K562 (cell line): ENCODE data around the gene TRIM38. TPM values are rescaled to one million over a fixed set of nuclear protein-coding genes. Genes with fewer than 3 reads are reported as not detected.
A peak's percentile ranks its signal among the peaks of the same experiment; 100 is the strongest.

Experiments used
- HDAC1 ChIP-seq, 2 experiments: fragments of 450-650 bp; IDR thresholded peaks; 2 replicates each; pipeline ENCODE4 v1.6.1; 2016 to 2017; ENCODE audit warnings: inconsistent platforms in 1 of 2, mild to moderate bottlenecking in 1 of 2, moderate library complexity in 1 of 2
- HMG20B ChIP-seq: fragments of 250-450 bp; sonication (Bioruptor Pico); IDR thresholded peaks from 2 replicates; pipeline ENCODE4 v1.5.0; 2021; ENCODE audit warnings: mild to moderate bottlenecking
- MCM3 ChIP-seq: fragments of 450-650 bp; IDR thresholded peaks from 2 replicates; pipeline ENCODE4 v1.6.1; 2016
- TAF15 ChIP-seq: fragments of 200-400 bp; formaldehyde crosslinking; IDR thresholded peaks from 2 replicates; pipeline ENCODE4 v1.6.1; 2017; ENCODE audit warnings: mild to moderate bottlenecking, low read depth, low read length, moderate library complexity
- TGIF2 ChIP-seq: sonication (generic); formaldehyde crosslinking; IDR thresholded peaks from 2 replicates; pipeline ENCODE4 v1.8.1; 2022; ENCODE audit warnings: mild to moderate bottlenecking, missing genetic modification reagents, moderate library complexity
- polyA plus RNA-seq, 8 experiments: library from polyadenylated mRNA; depleted of rRNA in 4 of 8; stranded (reverse) in 5 of 8; unstranded in 3 of 8; fragments of >200 nt; fragmentation: Nextera tagmentation in 2 of 8; fragmentation: Illumina TruSeq in 1 of 8; extraction: Ambion mirVana in 2 of 8; extraction: Trizol in 1 of 8; gene quantifications; 2 replicates each; pipeline versions ENCODE4 v1.2.1 to v1.2.3, GENCODE V29; 2011 to 2014; ENCODE audit warnings: inconsistent platforms in 1 of 8, missing spikeins in 1 of 8
- total RNA-seq, 7 experiments: library from RNA; depleted of rRNA in 6 of 7; stranded (reverse); fragments of >200 nt in 6 of 7; fragmentation: Illumina TruSeq in 2 of 7; extraction: Trizol in 2 of 7; gene quantifications; 2 replicates each; pipeline versions ENCODE4 v1.2.1 to v1.2.3, GENCODE V29; 2011 to 2021; ENCODE audit warnings: low replicate concordance in 1 of 7
- TF ChIP-seq, protein P1 (sequence below), 3 experiments: fragments of 200-800 bp in 1 of 3; sonication (Bioruptor generic) in 1 of 3; sonication (generic) in 1 of 3; formaldehyde crosslinking in 1 of 3; IDR thresholded peaks; 2 replicates each; pipeline versions ENCODE4 v1.6.1 to v1.8.0; 2016 to 2022; ENCODE audit warnings: mild to moderate bottlenecking in 2 of 3, missing compliant biosample characterization in 2 of 3, missing genetic modification characterization in 2 of 3, missing genetic modification reagents in 1 of 3
- TF ChIP-seq, protein P2 (sequence below): fragments of 200-800 bp; sonication (Bioruptor generic); IDR thresholded peaks from 2 replicates; pipeline ENCODE4 v1.6.1; 2017; ENCODE audit warnings: missing genetic modification characterization, missing compliant biosample characterization
- TF ChIP-seq, protein P3 (sequence below): sonication (generic); formaldehyde crosslinking; IDR thresholded peaks from 2 replicates; pipeline ENCODE4 v1.8.1; 2023; ENCODE audit warnings: mild to moderate bottlenecking, missing genetic modification reagents
- TF ChIP-seq, protein P4 (sequence below): sonication (generic); formaldehyde crosslinking; IDR thresholded peaks from 2 replicates; pipeline ENCODE4 v1.8.1; 2023; ENCODE audit warnings: mild to moderate bottlenecking, missing genetic modification reagents

The TRIM38 gene
- total and polyA plus RNA-seq, 9 of the 15 experiments (the other 6 are each of a cell fraction or from before 2014, with no cell fraction given): 1.7 to 6.7 (median 6.3) TPM

DNA sequence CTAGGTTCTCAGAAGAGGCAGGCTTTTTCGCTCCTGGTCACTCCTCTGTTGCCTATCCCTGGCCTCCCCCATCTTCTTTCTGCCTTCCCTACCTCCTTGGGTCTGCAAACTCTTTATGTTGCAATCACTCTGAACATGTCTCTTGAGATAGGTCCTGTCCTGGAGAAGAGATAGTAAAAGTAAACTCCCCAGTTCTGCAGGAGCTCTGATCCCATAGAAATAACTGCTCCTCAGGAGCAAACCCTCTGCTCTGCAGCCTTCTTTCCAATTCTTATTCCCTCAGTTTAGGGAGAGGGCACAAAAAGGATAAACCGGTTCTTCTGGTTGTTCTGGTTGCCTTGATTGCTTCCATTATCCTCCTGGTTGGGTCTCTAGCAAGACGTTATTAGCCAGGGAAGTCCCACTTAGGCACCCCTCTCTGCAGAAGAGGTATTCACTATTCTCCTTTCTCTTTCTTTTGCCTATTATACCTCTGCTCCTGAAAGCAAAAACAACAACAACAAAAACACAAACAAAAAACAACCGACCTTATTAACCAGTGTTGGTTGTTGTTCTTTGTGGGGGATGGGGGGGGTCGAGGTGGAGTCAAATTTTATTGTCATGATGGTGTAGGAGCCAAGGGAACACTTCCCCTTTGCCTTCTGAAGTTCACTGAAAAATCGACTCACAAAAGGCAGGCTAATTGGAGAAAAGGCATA is 973 bp downstream of the TRIM38 start (continued):
- TF ChIP-seq, protein P1, sequence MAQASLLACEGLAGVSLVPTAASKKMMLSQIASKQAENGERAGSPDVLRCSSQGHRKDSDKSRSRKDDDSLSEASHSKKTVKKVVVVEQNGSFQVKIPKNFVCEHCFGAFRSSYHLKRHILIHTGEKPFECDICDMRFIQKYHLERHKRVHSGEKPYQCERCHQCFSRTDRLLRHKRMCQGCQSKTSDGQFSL (CRISPR knock-in tag; IDR thresholded peaks at IDR 0.05): no peak
- TF ChIP-seq, protein P1 (tag; IDR thresholded peaks at IDR 0.05): 0 out of 4 replicates have a peak, but pooled peaks of 1 of the 2 experiments have one; percentile 20
- TF ChIP-seq MCM3: no peak
- TF ChIP-seq HMG20B (CRISPR knock-in tag): no peak
- TF ChIP-seq, protein P2, sequence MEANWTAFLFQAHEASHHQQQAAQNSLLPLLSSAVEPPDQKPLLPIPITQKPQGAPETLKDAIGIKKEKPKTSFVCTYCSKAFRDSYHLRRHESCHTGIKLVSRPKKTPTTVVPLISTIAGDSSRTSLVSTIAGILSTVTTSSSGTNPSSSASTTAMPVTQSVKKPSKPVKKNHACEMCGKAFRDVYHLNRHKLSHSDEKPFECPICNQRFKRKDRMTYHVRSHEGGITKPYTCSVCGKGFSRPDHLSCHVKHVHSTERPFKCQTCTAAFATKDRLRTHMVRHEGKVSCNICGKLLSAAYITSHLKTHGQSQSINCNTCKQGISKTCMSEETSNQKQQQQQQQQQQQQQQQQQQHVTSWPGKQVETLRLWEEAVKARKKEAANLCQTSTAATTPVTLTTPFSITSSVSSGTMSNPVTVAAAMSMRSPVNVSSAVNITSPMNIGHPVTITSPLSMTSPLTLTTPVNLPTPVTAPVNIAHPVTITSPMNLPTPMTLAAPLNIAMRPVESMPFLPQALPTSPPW (CRISPR knock-in tag): peak; percentile 48
- TF ChIP-seq TGIF2 (CRISPR knock-in tag): no peak
- no peak for TF ChIP-seq TAF15
- TF ChIP-seq, protein P3, sequence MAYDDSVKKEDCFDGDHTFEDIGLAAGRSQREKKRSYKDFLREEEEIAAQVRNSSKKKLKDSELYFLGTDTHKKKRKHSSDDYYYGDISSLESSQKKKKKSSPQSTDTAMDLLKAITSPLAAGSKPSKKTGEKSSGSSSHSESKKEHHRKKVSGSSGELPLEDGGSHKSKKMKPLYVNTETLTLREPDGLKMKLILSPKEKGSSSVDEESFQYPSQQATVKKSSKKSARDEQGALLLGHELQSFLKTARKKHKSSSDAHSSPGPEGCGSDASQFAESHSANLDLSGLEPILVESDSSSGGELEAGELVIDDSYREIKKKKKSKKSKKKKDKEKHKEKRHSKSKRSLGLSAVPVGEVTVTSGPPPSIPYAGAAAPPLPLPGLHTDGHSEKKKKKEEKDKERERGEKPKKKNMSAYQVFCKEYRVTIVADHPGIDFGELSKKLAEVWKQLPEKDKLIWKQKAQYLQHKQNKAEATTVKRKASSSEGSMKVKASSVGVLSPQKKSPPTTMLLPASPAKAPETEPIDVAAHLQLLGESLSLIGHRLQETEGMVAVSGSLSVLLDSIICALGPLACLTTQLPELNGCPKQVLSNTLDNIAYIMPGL (CRISPR knock-in tag): no peak
- TF ChIP-seq, protein P4, sequence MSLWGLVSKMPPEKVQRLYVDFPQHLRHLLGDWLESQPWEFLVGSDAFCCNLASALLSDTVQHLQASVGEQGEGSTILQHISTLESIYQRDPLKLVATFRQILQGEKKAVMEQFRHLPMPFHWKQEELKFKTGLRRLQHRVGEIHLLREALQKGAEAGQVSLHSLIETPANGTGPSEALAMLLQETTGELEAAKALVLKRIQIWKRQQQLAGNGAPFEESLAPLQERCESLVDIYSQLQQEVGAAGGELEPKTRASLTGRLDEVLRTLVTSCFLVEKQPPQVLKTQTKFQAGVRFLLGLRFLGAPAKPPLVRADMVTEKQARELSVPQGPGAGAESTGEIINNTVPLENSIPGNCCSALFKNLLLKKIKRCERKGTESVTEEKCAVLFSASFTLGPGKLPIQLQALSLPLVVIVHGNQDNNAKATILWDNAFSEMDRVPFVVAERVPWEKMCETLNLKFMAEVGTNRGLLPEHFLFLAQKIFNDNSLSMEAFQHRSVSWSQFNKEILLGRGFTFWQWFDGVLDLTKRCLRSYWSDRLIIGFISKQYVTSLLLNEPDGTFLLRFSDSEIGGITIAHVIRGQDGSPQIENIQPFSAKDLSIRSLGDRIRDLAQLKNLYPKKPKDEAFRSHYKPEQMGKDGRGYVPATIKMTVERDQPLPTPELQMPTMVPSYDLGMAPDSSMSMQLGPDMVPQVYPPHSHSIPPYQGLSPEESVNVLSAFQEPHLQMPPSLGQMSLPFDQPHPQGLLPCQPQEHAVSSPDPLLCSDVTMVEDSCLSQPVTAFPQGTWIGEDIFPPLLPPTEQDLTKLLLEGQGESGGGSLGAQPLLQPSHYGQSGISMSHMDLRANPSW: no peak
- TF ChIP-seq HDAC1 (IDR thresholded peaks at IDR 0.05): no peak
